Colonic mucosa (tissue), 4 donors: ENCODE data around the gene ITPR2. TPM values are rescaled to one million over a fixed set of nuclear protein-coding genes. Genes with fewer than 3 reads are reported as not detected.
"Not testable (repeated sequence)": the region's sequence is repeated elsewhere in the genome, so short reads cannot be mapped to it uniquely, and the experiment has no call there.

ENCODE experiments used
- DNase-seq: peaks from one replicate; pipeline ENCODE4 v3.0.0-alpha.2; 2020
- H3K27ac ChIP-seq: fragments of 200-600 bp; one replicate; pipeline ENCODE4 v1.8.0; 2021
- H3K27me3 ChIP-seq: fragments of 200-600 bp; one replicate; pipeline ENCODE4 v1.8.0; 2021
- H3K36me3 ChIP-seq: fragments of 200-600 bp; one replicate; pipeline ENCODE4 v1.8.0; 2021
- H3K4me1 ChIP-seq: fragments of 200-600 bp; one replicate; pipeline ENCODE4 v1.8.0; 2021; ENCODE audit warnings: mild to moderate bottlenecking
- H3K4me3 ChIP-seq: fragments of 200-600 bp; one replicate; pipeline ENCODE4 v1.8.0; 2021
- H3K9ac ChIP-seq, 2 donors: one replicate each; pipeline ENCODE4 v1.7.0; 2013; ENCODE audit warnings: control low read depth in 2 of 2, low read depth in 2 of 2, low read length in 2 of 2
- H3K9me3 ChIP-seq: fragments of 200-600 bp; one replicate; pipeline ENCODE4 v1.8.0; 2021
- intact Hi-C: fragments of 100-400 bp; cut with DNase I; formaldehyde crosslinking; loops from one replicate; pipeline ENCODE4 v1.14.1; 2022
- total RNA-seq, 2 donors: library from RNA; stranded (reverse); fragmentation: NEBNext Ultra II Directional in 1 of 2; extraction: Animal tissue kit (Norgen Biotek cat#: 25700) in 1 of 2; gene quantifications; one replicate each; pipeline ENCODE4 v1.2.1, GENCODE V29; 2021
- TF ChIP-seq, protein P1 (sequence below): fragments of 200-600 bp; IDR thresholded peaks from one replicate; pipeline ENCODE4 v1.8.0; 2022; ENCODE audit warnings: antibody characterized with exemption, mild to moderate bottlenecking
- donor health status: healthy.
- donor health status: DM: no; HTN: no; CAD: no.
- donor health status: DM: no; HTN: no; CAD: no.

The ITPR2 gene
- total RNA-seq, 2 donors from 2014 or later = 15.9 to 39.3 TPM

- Histone ChIP-seq H3K27me3 (no peaks in the 10 kb centered on the region), H3K4me1 (no peaks in the 10 kb centered on the region), H3K36me3 (no peaks in the 10 kb centered on the region), H3K27ac (no peak overlapping the region), H3K4me3 (no peak overlapping the region), H3K9me3 (no peaks in the 10 kb centered on the region), H3K9ac (no peak overlapping the region)
- no peak for DNase-seq
- TF ChIP-seq, protein P1, sequence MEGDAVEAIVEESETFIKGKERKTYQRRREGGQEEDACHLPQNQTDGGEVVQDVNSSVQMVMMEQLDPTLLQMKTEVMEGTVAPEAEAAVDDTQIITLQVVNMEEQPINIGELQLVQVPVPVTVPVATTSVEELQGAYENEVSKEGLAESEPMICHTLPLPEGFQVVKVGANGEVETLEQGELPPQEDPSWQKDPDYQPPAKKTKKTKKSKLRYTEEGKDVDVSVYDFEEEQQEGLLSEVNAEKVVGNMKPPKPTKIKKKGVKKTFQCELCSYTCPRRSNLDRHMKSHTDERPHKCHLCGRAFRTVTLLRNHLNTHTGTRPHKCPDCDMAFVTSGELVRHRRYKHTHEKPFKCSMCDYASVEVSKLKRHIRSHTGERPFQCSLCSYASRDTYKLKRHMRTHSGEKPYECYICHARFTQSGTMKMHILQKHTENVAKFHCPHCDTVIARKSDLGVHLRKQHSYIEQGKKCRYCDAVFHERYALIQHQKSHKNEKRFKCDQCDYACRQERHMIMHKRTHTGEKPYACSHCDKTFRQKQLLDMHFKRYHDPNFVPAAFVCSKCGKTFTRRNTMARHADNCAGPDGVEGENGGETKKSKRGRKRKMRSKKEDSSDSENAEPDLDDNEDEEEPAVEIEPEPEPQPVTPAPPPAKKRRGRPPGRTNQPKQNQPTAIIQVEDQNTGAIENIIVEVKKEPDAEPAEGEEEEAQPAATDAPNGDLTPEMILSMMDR = no peak
- intact Hi-C loops = no loop called here
These were observed 313.5 kb downstream of the ITPR2 start for GRCh38 chr12:26519462-26519861.

- H3K4me1 ChIP-seq, H3K36me3 ChIP-seq, H3K27me3 ChIP-seq, H3K9me3 ChIP-seq, intact Hi-C loops, H3K27ac ChIP-seq, DNase-seq, H3K4me3 ChIP-seq, H3K9ac ChIP-seq: not testable (repeated sequence)
These were observed 315.7 kb downstream of the ITPR2 start for GRCh38 chr12:26517320-26517719.

DNA sequence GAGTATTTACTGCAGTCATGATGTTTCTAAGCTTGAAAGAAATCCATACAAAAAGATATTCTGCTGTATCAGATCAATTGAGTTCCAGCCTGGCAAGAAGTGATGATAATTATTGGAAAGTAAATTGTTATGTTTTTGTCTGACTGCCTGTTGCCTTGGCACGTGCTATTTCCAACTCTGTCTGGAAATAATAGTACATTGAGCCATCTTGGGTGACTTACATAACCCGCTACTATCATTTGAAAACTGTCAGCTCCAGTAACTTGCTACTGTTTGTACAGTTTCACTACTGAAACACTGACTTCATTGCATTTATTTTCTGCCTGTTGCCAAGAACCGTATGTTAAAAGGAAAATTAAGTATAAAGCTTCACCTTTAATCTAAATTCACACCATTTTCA, 318.6 kb downstream of the ITPR2 start:
- Histone ChIP-seq H3K9ac (no peak overlapping the region), H3K4me1 (no peaks in the 10 kb centered on the region), H3K27me3 (no peaks in the 10 kb centered on the region), H3K27ac (no peak overlapping the region), H3K36me3 (no peaks in the 10 kb centered on the region), H3K4me3 (no peak overlapping the region), H3K9me3 (no peaks in the 10 kb centered on the region)
- TF ChIP-seq, protein P1 = no peak
- no peak for DNase-seq
- intact Hi-C loops = no loop called here

- H3K9ac ChIP-seq = no peak overlapping the region
- no peaks in the 10 kb centered on the region for H3K36me3 ChIP-seq
- intact Hi-C loops = no loop called here
- no peaks in the 10 kb centered on the region for H3K27me3 ChIP-seq
- DNase-seq = no peak
- no peaks in the 10 kb centered on the region for H3K9me3 ChIP-seq
- H3K27ac ChIP-seq = no peak overlapping the region
- TF ChIP-seq, protein P1 = no peak
- H3K4me1 ChIP-seq = no peaks in the 10 kb centered on the region
- H3K4me3 ChIP-seq = no peak overlapping the region
These were observed 319.5 kb downstream of the ITPR2 start for GRCh38 chr12:26513363-26514043.

GRCh38 chr12:26512213-26512612, 320.8 kb downstream of the ITPR2 start:
- H3K27ac ChIP-seq = no peak overlapping the region
- intact Hi-C loops = no loop called here
- no peaks in the 10 kb centered on the region for H3K4me1 ChIP-seq
- no peaks in the 10 kb centered on the region for H3K9me3 ChIP-seq
- no peaks in the 10 kb centered on the region for H3K27me3 ChIP-seq
- no peak overlapping the region for H3K4me3 ChIP-seq
- no peak overlapping the region for H3K9ac ChIP-seq
- TF ChIP-seq, protein P1 = no peak
- no peaks in the 10 kb centered on the region for H3K36me3 ChIP-seq
- no peak for DNase-seq

GRCh38 chr12:26510354-26510674, 322.7 kb downstream of the ITPR2 start:
- no peaks in the 10 kb centered on the region for H3K36me3 ChIP-seq
- H3K9me3 ChIP-seq = no peaks in the 10 kb centered on the region
- intact Hi-C loops = no loop called here
- H3K27ac ChIP-seq = no peak overlapping the region
- H3K4me3 ChIP-seq = no peak overlapping the region
- DNase-seq = no peak
- no peaks in the 10 kb centered on the region for H3K4me1 ChIP-seq
- no peaks in the 10 kb centered on the region for H3K27me3 ChIP-seq
- no peak overlapping the region for H3K9ac ChIP-seq
- TF ChIP-seq, protein P1 = no peak
